ENCODE data around the gene USF1.
A peak's percentile ranks its signal among the peaks of the same experiment; 100 is the strongest.
"Not testable (repeated sequence)": the region's sequence is repeated elsewhere in the genome, so short reads cannot be mapped to it uniquely, and the experiment has no call there.

Gene USF1

GRCh38 chr1:160997323-160998038, 48.3 kb downstream of the USF1 start:
- peak; percentile 52 for FAIRE-seq
- TF ChIP-seq PAX5 (IDR thresholded peaks at IDR 0.05; ENCODE audit: insufficient read depth, low read length, severe bottlenecking), result no peak
- 0 out of 2 replicates have a peak, but pooled peaks have one; percentile 20 for TF ChIP-seq POU2F2 (IDR thresholded peaks at IDR 0.05; ENCODE audit: low read depth, low read length)
- TF ChIP-seq POLR2AphosphoS5 (IDR thresholded peaks at IDR 0.05; ENCODE audit: low read depth, low read length), result no peak
- TF ChIP-seq TAF1 (IDR thresholded peaks at IDR 0.05; ENCODE audit: low read depth, low read length), result no peak
- TF ChIP-seq SPI1 (IDR thresholded peaks at IDR 0.05; ENCODE audit: low read depth, low read length), result no peak
- peak; percentile 42 for DNase-seq (ENCODE audit: insufficient read length, low spot score)

- no peak for FAIRE-seq
- no peak for DNase-seq (ENCODE audit: insufficient read length, low spot score)
- TF ChIP-seq SPI1 (IDR thresholded peaks at IDR 0.05; ENCODE audit: low read depth, low read length) (no peak), POU2F2 (IDR thresholded peaks at IDR 0.05; ENCODE audit: low read depth, low read length) (no peak), PAX5 (IDR thresholded peaks at IDR 0.05; ENCODE audit: insufficient read depth, low read length, severe bottlenecking) (no peak), POLR2A (IDR thresholded peaks at IDR 0.05; ENCODE audit: low read depth, low read length) (no peak)
Measured at GRCh38 chr1:160996178-160996577, 49.6 kb downstream of the USF1 start.

GRCh38 chr1:160993544-160994193, 52.1 kb downstream of the USF1 start:
- TF ChIP-seq SPI1 (IDR thresholded peaks at IDR 0.05; ENCODE audit: low read depth, low read length), result no peak
- no peak for TF ChIP-seq TAF1 (IDR thresholded peaks at IDR 0.05; ENCODE audit: low read depth, low read length)
- no peak for TF ChIP-seq POLR2AphosphoS5 (IDR thresholded peaks at IDR 0.05; ENCODE audit: low read depth, low read length)
- TF ChIP-seq POU2F2 (IDR thresholded peaks at IDR 0.05; ENCODE audit: low read depth, low read length), result no peak
- TF ChIP-seq PAX5 (IDR thresholded peaks at IDR 0.05; ENCODE audit: insufficient read depth, low read length, severe bottlenecking), result no peak
- TF ChIP-seq POLR2A (IDR thresholded peaks at IDR 0.05; ENCODE audit: low read depth, low read length), result no peak
- FAIRE-seq (no peak), DNase-seq (ENCODE audit: insufficient read length, low spot score) (no peak)

GRCh38 chr1:160992036-160992435, 53.7 kb downstream of the USF1 start:
- not testable (repeated sequence) for FAIRE-seq; DNase-seq (ENCODE audit: insufficient read length, low spot score)
